ENCODE measurements around the gene TOM1L2. TPM values are rescaled to one million over a fixed set of nuclear protein-coding genes. Genes with fewer than 3 reads are reported as not detected.

Gene TOM1L2
- total and polyA plus RNA-seq, 2 of the 4 experiments (the other 2 are of a cell fraction), result 34.4 to 51.7 TPM

GRCh38 chr17:17979778-17980177, 7.6 kb upstream of the TOM1L2 start:
- H2AFZ ChIP-seq (replicated peaks; ENCODE audit: low read length, poor library complexity), result no peak overlapping the region
- H3K36me3 ChIP-seq (ENCODE audit: control insufficient read depth, insufficient read depth, low read length), result no peaks in the 10 kb centered on the region
- H4K20me1 ChIP-seq (ENCODE audit: insufficient read depth, low read length), result no peaks in the 10 kb centered on the region
- H3K4me1 ChIP-seq (ENCODE audit: control insufficient read depth, insufficient read depth, low read length), result peaks cover 2% of the 10 kb centered on the region; the same call in 1 of the 2 replicates
- no peak for TF ChIP-seq ELK1 (IDR thresholded peaks at IDR 0.05; ENCODE audit: borderline replicate concordance, low read depth, low read length)
- TF ChIP-seq SMC3 (IDR thresholded peaks at IDR 0.05; ENCODE audit: low read depth, low read length), result no peak
- no peak for TF ChIP-seq USF2 (IDR thresholded peaks at IDR 0.05; ENCODE audit: low read depth, low read length)
- TF ChIP-seq CEBPB (IDR thresholded peaks at IDR 0.05; ENCODE audit: low read depth, low read length), result no peak
- TF ChIP-seq NFE2L2 (IDR thresholded peaks at IDR 0.05; ENCODE audit: low read depth, low read length), result no peak
- no peak for TF ChIP-seq MXI1 (IDR thresholded peaks at IDR 0.05; ENCODE audit: borderline replicate concordance, low read depth, low read length)
- TF ChIP-seq FOS (IDR thresholded peaks at IDR 0.05; ENCODE audit: low read depth, low read length), result no peak
- TF ChIP-seq MAFK (IDR thresholded peaks at IDR 0.05; ENCODE audit: low read depth, low read length), result no peak
- no peak for TF ChIP-seq CTCF (conservative IDR thresholded peaks at IDR 0.05; ENCODE audit: low read depth, low read length)
- no peak overlapping the region for H2BK15ac ChIP-seq (ENCODE audit: low read depth, low read length)
- no peak overlapping the region for H2AK5ac ChIP-seq (ENCODE audit: low read depth, low read length)
- no peak overlapping the region for H4K5ac ChIP-seq (ENCODE audit: low read depth, low read length)
- H2BK5ac ChIP-seq (ENCODE audit: low read depth, low read length, poor library complexity, severe bottlenecking), result no peak overlapping the region
- H4K8ac ChIP-seq (ENCODE audit: low read depth in 2 of 2, low read length in 2 of 2), result no peak overlapping the region
- H3K9ac ChIP-seq (ENCODE audit: low read depth, low read length), result no peak overlapping the region
- POLR2A ChIA-PET (ENCODE audit: unreplicated experiment), result no interaction called here
- no peak overlapping the region for H3K23ac ChIP-seq (ENCODE audit: low read depth, low read length)
- DNase-seq (no peak), ATAC-seq (ENCODE audit: low read depth) (no peak)
- H3K9me3 ChIP-seq (ENCODE audit: control insufficient read depth, insufficient read depth, low read length), result no peaks in the 10 kb centered on the region
- H3K4me2 ChIP-seq (ENCODE audit: low read depth, low read length), result no peak overlapping the region
- 90% methylated on average over 2 of the region's 3 CpGs; no CpG with 5 or more reads in 1 of the 2 experiments for whole genome bisulfite sequencing, 2 experiments (ENCODE audit: extremely low coverage in 2 of 2, insufficient read length in 1 of 2)
- peak overlapping the region; percentile 31 for H2AK9ac ChIP-seq (replicated peaks; ENCODE audit: low read depth, low read length, poor library complexity)
- H3K18ac ChIP-seq (ENCODE audit: low read depth, low read length), result no peak overlapping the region
- H3K9me1 ChIP-seq (ENCODE audit: insufficient read depth, low read length), result no peaks in the 10 kb centered on the region
- H2BK20ac ChIP-seq (ENCODE audit: low read depth, low read length), result no peak overlapping the region
- CTCF ChIA-PET, result no interaction called here
- no peak overlapping the region for H4K91ac ChIP-seq (ENCODE audit: insufficient read depth, low read depth, low read length)
- H3K14ac ChIP-seq (replicated peaks; ENCODE audit: low read depth, low read length), result no peak overlapping the region
- in situ Hi-C loops (cut with MboI; ENCODE audit: low sequenced_read_pairs) (no loop called here), dilution Hi-C loops (cut with HindIII; ENCODE audit: low sequenced_read_pairs, unreplicated experiment) (no loop called here), intact Hi-C loops (cut with micrococcal nuclease) (no loop called here)
- no peak overlapping the region for H3K4me3 ChIP-seq (ENCODE audit: insufficient read depth, low read depth, low read length)
- H3K79me1 ChIP-seq (ENCODE audit: low read depth in 1 of 2, low read length in 2 of 2), result no peaks in the 10 kb centered on the region
- H3K56ac ChIP-seq (ENCODE audit: extremely low read depth, insufficient read depth, low read length), result no peak overlapping the region
- no peaks in the 10 kb centered on the region; the same call in 1 of the 2 replicates for H3K27me3 ChIP-seq (ENCODE audit: control insufficient read depth, insufficient read depth, low read length)
- no peak overlapping the region for H3K27ac ChIP-seq (ENCODE audit: insufficient read depth, low read length)
- no peak overlapping the region for H2BK120ac ChIP-seq (ENCODE audit: low read depth, low read length)
- BruUV-seq (replicated peaks), result no TSS peak
- H3K4ac ChIP-seq (ENCODE audit: low read depth, low read length), result no peak overlapping the region; the same call in 1 of the 2 replicates

Measured in IMR-90 (cell line).